DND-41 (cell line): Measurements from ENCODE around the gene AGPAT3.

Experiments
- ATAC-seq: fragments of 200-7000 bp; cut with Tn5 transposase; 3 replicates; pipeline ENCODE4 v1.9.1; 2021; ENCODE audit warnings: low read depth; ENCODE audit not compliant: insufficient read depth
- DNase-seq: peaks from one replicate; pipeline ENCODE4 v3.0.0-alpha.2; 2020
- H2AFZ ChIP-seq: 2 replicates; pipeline ENCODE4 v1.6.0; 2012; ENCODE audit warnings: low read depth, low read length
- H3K27ac ChIP-seq: 2 replicates; pipeline ENCODE4 v1.5.1; 2012; ENCODE audit warnings: low read length, inconsistent platforms
- H3K27me3 ChIP-seq: fragments of 200-600 bp; sonication (generic); 2 replicates; pipeline ENCODE4 v1.6.0; 2012; ENCODE audit warnings: low read length, mild to moderate bottlenecking, inconsistent platforms; ENCODE audit not compliant: insufficient read depth, poor library complexity
- H3K36me3 ChIP-seq: 2 replicates; pipeline ENCODE4 v1.5.1; 2012; ENCODE audit warnings: low read length, inconsistent platforms; ENCODE audit not compliant: insufficient read depth
- H3K4me1 ChIP-seq: 2 replicates; pipeline ENCODE4 v1.5.1; 2012; ENCODE audit warnings: mild to moderate bottlenecking, low read length; ENCODE audit not compliant: insufficient read depth
- H3K4me2 ChIP-seq: 2 replicates; pipeline ENCODE4 v1.6.0; 2012; ENCODE audit warnings: mild to moderate bottlenecking, moderate library complexity, low read length, inconsistent platforms; ENCODE audit not compliant: insufficient read depth
- H3K4me3 ChIP-seq, 2 experiments: fragments of 200-600 bp in 1 of 2; shearing (Covaris generic) in 1 of 2; 2 replicates each; pipeline ENCODE4 v1.5.1; 2012 to 2016; ENCODE audit warnings: inconsistent platforms in 2 of 2, low read length in 2 of 2, mild to moderate bottlenecking in 2 of 2, low read depth in 1 of 2, moderate library complexity in 1 of 2
- H3K79me2 ChIP-seq: 2 replicates; pipeline ENCODE4 v1.6.0; 2012; ENCODE audit warnings: low read length, inconsistent platforms; ENCODE audit not compliant: insufficient read depth
- H3K9ac ChIP-seq: 2 replicates; pipeline ENCODE4 v1.6.0; 2012; ENCODE audit warnings: low read depth, mild to moderate bottlenecking, inconsistent platforms, low read length, moderate library complexity
- H3K9me3 ChIP-seq: 2 replicates; pipeline ENCODE4 v1.5.1; 2012; ENCODE audit warnings: low read length, moderate library complexity, mild to moderate bottlenecking, inconsistent platforms; ENCODE audit not compliant: insufficient read depth, severe bottlenecking
- H4K20me1 ChIP-seq: 2 replicates; pipeline ENCODE4 v1.6.0; 2012; ENCODE audit warnings: low read length; ENCODE audit not compliant: insufficient read depth
- CTCF ChIP-seq: IDR thresholded peaks from 2 replicates; pipeline ENCODE4 v1.5.1; 2012; ENCODE audit warnings: borderline replicate concordance, low read length, moderate library complexity, mild to moderate bottlenecking; ENCODE audit not compliant: poor library complexity, severe bottlenecking; ENCODE audit errors: extremely low read depth
- EZH2 ChIP-seq: IDR thresholded peaks from 3 replicates; pipeline ENCODE4 v1.6.1; 2012; ENCODE audit warnings: borderline replicate concordance, low read depth, mild to moderate bottlenecking, moderate library complexity, low read length, inconsistent platforms; ENCODE audit not compliant: severe bottlenecking

Gene AGPAT3

GRCh38 chr21:44011579-44012473 lies 146.8 kb downstream of the AGPAT3 start, which contains the start of gene TRAPPC10:
Gene TRAPPC10, plus strand, starts transcription at chr21:44012309. Its CDS starts 185 bp downstream, at chr21:44012494.
- peak; percentile 83 for DNase-seq
- peak; percentile 67 for ATAC-seq
- Histone ChIP-seq H3K4me3 (peak within 1 kb of the TSS; percentile 54 to 77), H3K9ac (peak within 1 kb of the TSS; percentile 98), H2AFZ (peak within 1 kb of the TSS; percentile 70), H3K4me1 (peaks cover 43% of the 10 kb centered on the region), H3K9me3 (no peaks in the 10 kb centered on the region), H4K20me1 (peaks cover 28% of the 10 kb centered on the region; the same call in 1 of the 2 replicates), H3K79me2 (peaks cover 59% of the 10 kb centered on the region), H3K27ac (peak within 1 kb of the TSS; percentile 89), H3K36me3 (no peaks in the 10 kb centered on the region), H3K27me3 (no peaks in the 10 kb centered on the region), H3K4me2 (peak within 1 kb of the TSS; percentile 75)
- TF ChIP-seq EZH2 (no peak), CTCF (no peak)

DNA sequence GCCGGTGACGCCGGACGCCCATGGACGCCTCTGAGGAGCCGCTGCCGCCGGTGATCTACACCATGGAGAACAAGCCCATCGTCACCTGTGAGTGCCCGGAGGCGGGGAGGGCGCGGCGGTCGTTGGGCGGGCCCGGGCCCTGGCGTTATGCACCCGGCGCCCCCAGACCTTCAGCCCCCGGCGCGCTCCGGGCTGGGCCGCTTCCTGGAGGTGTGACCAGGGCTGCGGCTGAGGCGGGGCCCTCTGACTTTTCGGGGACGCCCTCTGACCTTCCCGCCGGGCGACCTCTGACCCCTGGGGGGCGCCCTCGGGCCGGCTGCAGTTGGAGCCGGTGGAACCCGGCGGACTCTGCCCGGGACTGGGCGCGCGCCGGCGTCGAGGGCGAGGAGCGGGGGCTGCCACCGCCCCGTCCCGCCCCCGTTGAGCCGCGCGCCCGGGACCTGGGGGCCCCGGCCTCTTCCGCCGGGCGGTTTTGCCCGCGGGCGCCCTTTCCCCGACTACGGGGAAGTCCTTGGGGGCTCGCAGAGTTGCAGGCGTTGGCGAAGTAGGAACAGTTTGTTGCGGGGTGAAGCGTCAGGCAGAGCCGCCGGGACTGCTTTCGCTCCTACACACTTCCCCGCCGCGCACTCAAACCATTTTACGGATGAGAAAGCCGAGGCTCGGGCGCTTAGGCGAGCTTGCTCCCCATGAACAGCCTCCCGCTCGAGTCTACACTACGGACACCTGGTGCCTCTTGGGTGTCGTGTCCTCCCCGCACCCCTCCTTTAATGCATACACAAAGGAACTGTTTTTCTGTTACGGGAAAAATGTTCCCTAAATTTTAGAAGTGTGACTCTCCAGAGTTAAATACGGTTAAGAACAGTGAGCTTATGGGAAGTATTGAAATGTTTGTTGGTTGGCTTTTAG lies 147.7 kb downstream of the AGPAT3 start:
- peak overlapping the region; percentile 49 to 77 for H3K4me3 ChIP-seq
- peak; percentile 59 for TF ChIP-seq CTCF
- TF ChIP-seq EZH2 = no peak
- peaks cover 68% of the 10 kb centered on the region for H3K79me2 ChIP-seq
- H3K36me3 ChIP-seq = no peaks in the 10 kb centered on the region
- peak; percentile 75 for ATAC-seq
- peak overlapping the region; percentile 89 for H3K27ac ChIP-seq
- peak overlapping the region; percentile 70 for H2AFZ ChIP-seq
- no peaks in the 10 kb centered on the region for H3K9me3 ChIP-seq
- DNase-seq = peak; percentile 85
- peaks cover 34% of the 10 kb centered on the region; the same call in 1 of the 2 replicates for H4K20me1 ChIP-seq
- peaks cover 51% of the 10 kb centered on the region for H3K4me1 ChIP-seq
- H3K9ac ChIP-seq = peak overlapping the region; percentile 98
- H3K4me2 ChIP-seq = peak overlapping the region; percentile 72
- H3K27me3 ChIP-seq = no peaks in the 10 kb centered on the region

GRCh38 chr21:44013380-44014088 lies 148.5 kb downstream of the AGPAT3 start:
- DNase-seq (peak; percentile 53), ATAC-seq (peak; percentile 48)
- Histone ChIP-seq H2AFZ (peak overlapping the region; percentile 70; the same call in 1 of the 2 replicates), H4K20me1 (peaks cover 42% of the 10 kb centered on the region; the same call in 1 of the 2 replicates), H3K4me2 (peak overlapping the region; percentile 72), H3K27me3 (no peaks in the 10 kb centered on the region), H3K36me3 (no peaks in the 10 kb centered on the region), H3K9ac (peak overlapping the region; percentile 98), H3K79me2 (peaks cover 76% of the 10 kb centered on the region), H3K4me3 (peak overlapping the region; percentile 49 to 77), H3K27ac (peak overlapping the region; percentile 89), H3K9me3 (no peaks in the 10 kb centered on the region), H3K4me1 (peaks cover 59% of the 10 kb centered on the region)
- TF ChIP-seq EZH2 (no peak), CTCF (no peak)
